D341Med (cell line): ENCODE data around the gene LTBP3.
A peak's percentile ranks its signal among the peaks of the same experiment; 100 is the strongest.

ENCODE experiments used
- DNase-seq: peaks from one replicate; pipeline ENCODE4 v3.0.0; 2012; ENCODE audit warnings: low spot score

LTBP3 gene

GRCh38 chr11:65558002-65558929 is at the start of gene LTBP3:
LTBP3 (minus strand) TSS chr11:65558359; CDS start chr11:65557959, 400 bp downstream.
- peak; percentile 88 for DNase-seq

- DNase-seq, result peak; percentile 94
Measured at GRCh38 chr11:65606876-65607613, 48.9 kb upstream of the LTBP3 start.

GRCh38 chr11:65604258-65604657 is 46.1 kb upstream of the LTBP3 start:
- DNase-seq, result no peak

- DNase-seq, result no peak
Measured at GRCh38 chr11:65599955-65600246, 41.7 kb upstream of the LTBP3 start.

- DNase-seq, result no peak
Measured at GRCh38 chr11:65599216-65599954, 41.2 kb upstream of the LTBP3 start.

GRCh38 chr11:65598258-65598699 is 40.1 kb upstream of the LTBP3 start:
- DNase-seq, result no peak

- DNase-seq, result no peak
Measured at GRCh38 chr11:65596520-65596919, 38.4 kb upstream of the LTBP3 start.

- DNase-seq, result no peak
Measured at GRCh38 chr11:65595543-65596281, 37.6 kb upstream of the LTBP3 start, which contains the start of gene KCNK7. KCNK7 (minus strand) TSS chr11:65595800; CDS start chr11:65595772, 28 bp downstream.

- DNase-seq, result no peak
Measured at GRCh38 chr11:65595131-65595530, 37.0 kb upstream of the LTBP3 start.

- DNase-seq, result peak; percentile 77
Measured at GRCh38 chr11:65593518-65594414, 35.6 kb upstream of the LTBP3 start.

GRCh38 chr11:65592858-65593517 is 34.8 kb upstream of the LTBP3 start:
- DNase-seq, result no peak

GRCh38 chr11:65591939-65592857 is 34.0 kb upstream of the LTBP3 start:
- DNase-seq, result no peak

GRCh38 chr11:65590240-65590738 is 32.1 kb upstream of the LTBP3 start:
- DNase-seq, result no peak

- DNase-seq, result no peak
Measured at GRCh38 chr11:65589444-65590239, 31.5 kb upstream of the LTBP3 start.

- DNase-seq, result peak; percentile 87
Measured at GRCh38 chr11:65588199-65589054, 30.3 kb upstream of the LTBP3 start.

- DNase-seq, result no peak
Measured at GRCh38 chr11:65586676-65587075, 28.5 kb upstream of the LTBP3 start.

GRCh38 chr11:65586247-65586630 is 28.1 kb upstream of the LTBP3 start:
- no peak for DNase-seq
